Lower leg skin (tissue), 3 donors: ENCODE results near the gene BCAM.

Experiments used
- POLR2A ChIP-seq, 2 donors: fragments of 450-650 bp; IDR thresholded peaks; one replicate each; pipeline ENCODE4 v1.6.1; 2016 to 2017; ENCODE audit warnings: antibody characterized with exemption in 2 of 2, mild to moderate bottlenecking in 1 of 2, moderate library complexity in 1 of 2
- TF ChIP-seq, protein P1 (sequence below), 3 donors: fragments of 450-650 bp; IDR thresholded peaks; one replicate each; pipeline ENCODE4 v1.5.1; 2016; ENCODE audit warnings: antibody characterized with exemption in 3 of 3, mild to moderate bottlenecking in 3 of 3, moderate library complexity in 2 of 3

- TF ChIP-seq POLR2A (IDR thresholded peaks at IDR 0.05), result no peak
- TF ChIP-seq, protein P1, sequence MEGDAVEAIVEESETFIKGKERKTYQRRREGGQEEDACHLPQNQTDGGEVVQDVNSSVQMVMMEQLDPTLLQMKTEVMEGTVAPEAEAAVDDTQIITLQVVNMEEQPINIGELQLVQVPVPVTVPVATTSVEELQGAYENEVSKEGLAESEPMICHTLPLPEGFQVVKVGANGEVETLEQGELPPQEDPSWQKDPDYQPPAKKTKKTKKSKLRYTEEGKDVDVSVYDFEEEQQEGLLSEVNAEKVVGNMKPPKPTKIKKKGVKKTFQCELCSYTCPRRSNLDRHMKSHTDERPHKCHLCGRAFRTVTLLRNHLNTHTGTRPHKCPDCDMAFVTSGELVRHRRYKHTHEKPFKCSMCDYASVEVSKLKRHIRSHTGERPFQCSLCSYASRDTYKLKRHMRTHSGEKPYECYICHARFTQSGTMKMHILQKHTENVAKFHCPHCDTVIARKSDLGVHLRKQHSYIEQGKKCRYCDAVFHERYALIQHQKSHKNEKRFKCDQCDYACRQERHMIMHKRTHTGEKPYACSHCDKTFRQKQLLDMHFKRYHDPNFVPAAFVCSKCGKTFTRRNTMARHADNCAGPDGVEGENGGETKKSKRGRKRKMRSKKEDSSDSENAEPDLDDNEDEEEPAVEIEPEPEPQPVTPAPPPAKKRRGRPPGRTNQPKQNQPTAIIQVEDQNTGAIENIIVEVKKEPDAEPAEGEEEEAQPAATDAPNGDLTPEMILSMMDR (IDR thresholded peaks at IDR 0.05), result no peak
These were observed 31.1 kb upstream of the BCAM start, which contains the start of gene CBLC for GRCh38 chr19:44777715-44778347.
